NCI-H526 (cell line): ENCODE measurements around the gene ARHGAP42.
"Not testable (repeated sequence)": the region's sequence is repeated elsewhere in the genome, so short reads cannot be mapped to it uniquely, and the experiment has no call there.

Source experiments
- DNase-seq, 2 experiments: peaks; one replicate each; lab custom pipeline; 2025; lab: John Stamatoyannopoulos, UW

Gene ARHGAP42

GRCh38 chr11:100687054-100687629, at the start of gene ARHGAP42:
TSS of gene ARHGAP42 (plus strand) at chr11:100687288. CDS start at chr11:100687679, 391 bp downstream.
- peak in 1 of 2 experiments; percentile 49 for DNase-seq

GRCh38 chr11:100637706-100638105, 49.4 kb upstream of the ARHGAP42 start:
- DNase-seq: no peak

GRCh38 chr11:100638648-100639047, 48.4 kb upstream of the ARHGAP42 start:
- DNase-seq: no peak

GRCh38 chr11:100639140-100639539, 47.9 kb upstream of the ARHGAP42 start:
- no peak for DNase-seq

GRCh38 chr11:100640071-100640470, 47.0 kb upstream of the ARHGAP42 start:
- DNase-seq: no peak

- no peak for DNase-seq
Observed at GRCh38 chr11:100640646-100641045, 46.4 kb upstream of the ARHGAP42 start.

- no peak for DNase-seq
Observed at GRCh38 chr11:100641456-100641855, 45.6 kb upstream of the ARHGAP42 start.

- no peak for DNase-seq
Observed at GRCh38 chr11:100646545-100646944, 40.5 kb upstream of the ARHGAP42 start.

GRCh38 chr11:100647861-100648260, 39.2 kb upstream of the ARHGAP42 start:
- no peak for DNase-seq

GRCh38 chr11:100663583-100663982, 23.5 kb upstream of the ARHGAP42 start:
- no peak for DNase-seq

GRCh38 chr11:100663996-100664395, 23.1 kb upstream of the ARHGAP42 start:
- no peak for DNase-seq

- not testable (repeated sequence) for DNase-seq
Observed at GRCh38 chr11:100666816-100667215, 20.3 kb upstream of the ARHGAP42 start.

- DNase-seq: no peak
Observed at GRCh38 chr11:100667449-100667848, 19.6 kb upstream of the ARHGAP42 start.

GRCh38 chr11:100670140-100670539, 16.9 kb upstream of the ARHGAP42 start:
- no peak for DNase-seq

- no peak for DNase-seq
Observed at GRCh38 chr11:100671471-100671870, 15.6 kb upstream of the ARHGAP42 start.

- no peak for DNase-seq
Observed at GRCh38 chr11:100672498-100673033, 14.5 kb upstream of the ARHGAP42 start.

- no peak for DNase-seq
Observed at GRCh38 chr11:100673063-100673462, 14.0 kb upstream of the ARHGAP42 start.

GRCh38 chr11:100674212-100674611, 12.9 kb upstream of the ARHGAP42 start:
- no peak for DNase-seq

- no peak for DNase-seq
Observed at GRCh38 chr11:100675115-100675650, 11.9 kb upstream of the ARHGAP42 start.

- DNase-seq: no peak
Observed at GRCh38 chr11:100676901-100677300, 10.2 kb upstream of the ARHGAP42 start.

GRCh38 chr11:100677796-100678195, 9.3 kb upstream of the ARHGAP42 start:
- no peak for DNase-seq

- no peak for DNase-seq
Observed at GRCh38 chr11:100680070-100680469, 7.0 kb upstream of the ARHGAP42 start.

GRCh38 chr11:100681064-100681502, 6.0 kb upstream of the ARHGAP42 start:
- DNase-seq: peak in 1 of 2 experiments; percentile 42
